ENCODE results near the gene GALNT11.

The GALNT11 gene

GRCh38 chr7:152133804-152134203 is 108.3 kb downstream of the GALNT11 start:
- no peaks in the 10 kb centered on the region for H3K4me1 Mint-ChIP-seq
- ATAC-seq: no peak
- H3K4me3 Mint-ChIP-seq: no peak overlapping the region
- H3K27me3 Mint-ChIP-seq: no peaks in the 10 kb centered on the region
- H3K27ac Mint-ChIP-seq: no peak overlapping the region
- peaks cover 68% of the 10 kb centered on the region for H3K36me3 Mint-ChIP-seq
- H3K9me3 Mint-ChIP-seq: no peaks in the 10 kb centered on the region

GRCh38 chr7:152136686-152137085 is 111.2 kb downstream of the GALNT11 start:
- H3K27me3 Mint-ChIP-seq: no peaks in the 10 kb centered on the region
- no peaks in the 10 kb centered on the region for H3K9me3 Mint-ChIP-seq
- peaks cover 65% of the 10 kb centered on the region for H3K36me3 Mint-ChIP-seq
- no peak for ATAC-seq
- no peaks in the 10 kb centered on the region for H3K4me1 Mint-ChIP-seq
- peak overlapping the region; percentile 49 for H3K27ac Mint-ChIP-seq
- no peak overlapping the region for H3K4me3 Mint-ChIP-seq

- Mint-ChIP-seq H3K36me3 (peaks cover 68% of the 10 kb centered on the region), H3K9me3 (no peaks in the 10 kb centered on the region)
Measured at GRCh38 chr7:152137476-152138025, 112.1 kb downstream of the GALNT11 start.

GRCh38 chr7:152140067-152140466 is 114.6 kb downstream of the GALNT11 start:
- H3K4me3 Mint-ChIP-seq: no peak overlapping the region
- ATAC-seq: no peak
- H3K9me3 Mint-ChIP-seq: no peaks in the 10 kb centered on the region
- H3K4me1 Mint-ChIP-seq: no peaks in the 10 kb centered on the region
- H3K27me3 Mint-ChIP-seq: no peaks in the 10 kb centered on the region
- H3K27ac Mint-ChIP-seq: no peak overlapping the region
- peaks cover 78% of the 10 kb centered on the region for H3K36me3 Mint-ChIP-seq

More at GRCh38 chr7:152137476-152138025, 112.1 kb downstream of the GALNT11 start:
- H3K27me3 Mint-ChIP-seq: no peaks in the 10 kb centered on the region
- no peak overlapping the region for H3K27ac Mint-ChIP-seq
- H3K4me3 Mint-ChIP-seq: no peak overlapping the region
- ATAC-seq: no peak
- H3K4me1 Mint-ChIP-seq: no peaks in the 10 kb centered on the region

- Mint-ChIP-seq H3K4me3 (no peak overlapping the region), H3K27ac (no peak overlapping the region), H3K4me1 (no peaks in the 10 kb centered on the region), H3K27me3 (no peaks in the 10 kb centered on the region), H3K36me3 (peaks cover 81% of the 10 kb centered on the region), H3K9me3 (no peaks in the 10 kb centered on the region)
- ATAC-seq: no peak
Measured at GRCh38 chr7:152140560-152140959, 115.1 kb downstream of the GALNT11 start.

GRCh38 chr7:152142976-152143595 is 117.6 kb downstream of the GALNT11 start:
- ATAC-seq: no peak
- Mint-ChIP-seq H3K4me3 (no peak overlapping the region), H3K27me3 (no peaks in the 10 kb centered on the region)

GRCh38 chr7:152144557-152145245 is 119.2 kb downstream of the GALNT11 start:
- no peaks in the 10 kb centered on the region for H3K4me1 Mint-ChIP-seq
- peaks cover 74% of the 10 kb centered on the region for H3K36me3 Mint-ChIP-seq
- H3K9me3 Mint-ChIP-seq: no peaks in the 10 kb centered on the region
- no peak overlapping the region for H3K4me3 Mint-ChIP-seq
- H3K27me3 Mint-ChIP-seq: no peaks in the 10 kb centered on the region
- H3K27ac Mint-ChIP-seq: no peak overlapping the region
- no peak for ATAC-seq

More at GRCh38 chr7:152142976-152143595, 117.6 kb downstream of the GALNT11 start:
- no peaks in the 10 kb centered on the region for H3K4me1 Mint-ChIP-seq
- peaks cover 72% of the 10 kb centered on the region for H3K36me3 Mint-ChIP-seq
- peak overlapping the region; percentile 4 for H3K27ac Mint-ChIP-seq
- no peaks in the 10 kb centered on the region for H3K9me3 Mint-ChIP-seq

- Mint-ChIP-seq H3K27ac (no peak overlapping the region), H3K36me3 (peaks cover 67% of the 10 kb centered on the region), H3K9me3 (no peaks in the 10 kb centered on the region), H3K27me3 (no peaks in the 10 kb centered on the region), H3K4me1 (no peaks in the 10 kb centered on the region), H3K4me3 (no peak overlapping the region)
- no peak for ATAC-seq
Measured at GRCh38 chr7:152145853-152146466, 120.5 kb downstream of the GALNT11 start.

GRCh38 chr7:152148706-152149105 is 123.2 kb downstream of the GALNT11 start:
- Mint-ChIP-seq H3K4me1 (no peaks in the 10 kb centered on the region), H3K27me3 (no peaks in the 10 kb centered on the region), H3K36me3 (peaks cover 57% of the 10 kb centered on the region), H3K4me3 (no peak overlapping the region), H3K27ac (no peak overlapping the region), H3K9me3 (no peaks in the 10 kb centered on the region)
- no peak for ATAC-seq

- Mint-ChIP-seq H3K9me3 (no peaks in the 10 kb centered on the region), H3K27me3 (no peaks in the 10 kb centered on the region), H3K4me3 (no peak overlapping the region), H3K4me1 (no peaks in the 10 kb centered on the region), H3K36me3 (peaks cover 59% of the 10 kb centered on the region), H3K27ac (no peak overlapping the region)
- no peak for ATAC-seq
Measured at GRCh38 chr7:152149363-152149762, 123.9 kb downstream of the GALNT11 start.

GRCh38 chr7:152152267-152152666 is 126.8 kb downstream of the GALNT11 start:
- no peaks in the 10 kb centered on the region for H3K4me1 Mint-ChIP-seq
- H3K9me3 Mint-ChIP-seq: no peaks in the 10 kb centered on the region
- peaks cover 51% of the 10 kb centered on the region for H3K36me3 Mint-ChIP-seq
- no peaks in the 10 kb centered on the region for H3K27me3 Mint-ChIP-seq
- H3K4me3 Mint-ChIP-seq: no peak overlapping the region
- H3K27ac Mint-ChIP-seq: peak overlapping the region; percentile 25
- no peak for ATAC-seq

- peak overlapping the region; percentile 56 for H3K27ac Mint-ChIP-seq
Measured at GRCh38 chr7:152158801-152159587, 133.5 kb downstream of the GALNT11 start.

GRCh38 chr7:152161171-152161570 is 135.7 kb downstream of the GALNT11 start:
- peaks cover 41% of the 10 kb centered on the region for H3K4me1 Mint-ChIP-seq

More at GRCh38 chr7:152158801-152159587, 133.5 kb downstream of the GALNT11 start:
- ATAC-seq: peak; percentile 97
- Mint-ChIP-seq H3K4me3 (peak overlapping the region; percentile 0), H3K27me3 (no peaks in the 10 kb centered on the region), H3K4me1 (peaks cover 41% of the 10 kb centered on the region), H3K9me3 (no peaks in the 10 kb centered on the region), H3K36me3 (peaks cover 38% of the 10 kb centered on the region)

GRCh38 chr7:152162287-152162686 is 136.8 kb downstream of the GALNT11 start:
- no peaks in the 10 kb centered on the region for H3K9me3 Mint-ChIP-seq
- no peak overlapping the region for H3K4me3 Mint-ChIP-seq
- no peak for ATAC-seq
- H3K27me3 Mint-ChIP-seq: no peaks in the 10 kb centered on the region
- peak overlapping the region; percentile 21 for H3K27ac Mint-ChIP-seq
- peaks cover 41% of the 10 kb centered on the region for H3K4me1 Mint-ChIP-seq
- peaks cover 45% of the 10 kb centered on the region for H3K36me3 Mint-ChIP-seq

More at GRCh38 chr7:152161171-152161570, 135.7 kb downstream of the GALNT11 start:
- no peak overlapping the region for H3K4me3 Mint-ChIP-seq
- no peaks in the 10 kb centered on the region for H3K27me3 Mint-ChIP-seq
- H3K27ac Mint-ChIP-seq: peak overlapping the region; percentile 64
- no peak for ATAC-seq
- H3K9me3 Mint-ChIP-seq: no peaks in the 10 kb centered on the region
- H3K36me3 Mint-ChIP-seq: peaks cover 36% of the 10 kb centered on the region

All from stimulated activated memory B cell treated with anti-CD40 and anti-IgM and Interleukin-4, amounts not matched to agents 10 μg/mL and 1 μg/mL and 100 μg/mL, for 72 hours (primary cell).